GM18505 (cell line): Measurements from ENCODE around the gene DNAJC5.
"Not testable (repeated sequence)": the region's sequence is repeated elsewhere in the genome, so short reads cannot be mapped to it uniquely, and the experiment has no call there.

Experiments used
- ATAC-seq: cut with Tn5 transposase; IDR thresholded peaks from one replicate; pipeline ENCODE4 v1.9.1; 2021; ENCODE audit not compliant: unreplicated experiment
- POLR2A ChIP-seq: IDR thresholded peaks from 4 replicates; pipeline ENCODE4 v1.6.1; 2011; ENCODE audit warnings: borderline replicate concordance; ENCODE audit not compliant: insufficient read depth, insufficient read length; ENCODE audit errors: extremely low read depth

DNAJC5 gene

GRCh38 chr20:63868264-63868663, 26.7 kb upstream of the DNAJC5 start:
- no peak for ATAC-seq
- TF ChIP-seq POLR2A, result no peak

GRCh38 chr20:63873477-63873971, 21.4 kb upstream of the DNAJC5 start:
- TF ChIP-seq POLR2A, result no peak
- ATAC-seq, result no peak

- not testable (repeated sequence) for ATAC-seq
These were observed 20.7 kb upstream of the DNAJC5 start for GRCh38 chr20:63874241-63874640.

- no peak for TF ChIP-seq POLR2A
- ATAC-seq, result no peak
These were observed 18.4 kb upstream of the DNAJC5 start for GRCh38 chr20:63876489-63877036.

- TF ChIP-seq POLR2A, result no peak
- ATAC-seq, result no peak
These were observed 17.0 kb upstream of the DNAJC5 start for GRCh38 chr20:63877755-63878470.

- ATAC-seq, result no peak
- TF ChIP-seq POLR2A, result no peak
These were observed 15.8 kb upstream of the DNAJC5 start for GRCh38 chr20:63878899-63879663.

GRCh38 chr20:63880901-63881300, 14.0 kb upstream of the DNAJC5 start:
- not testable (repeated sequence) for ATAC-seq

GRCh38 chr20:63881451-63882226, 13.3 kb upstream of the DNAJC5 start:
- no peak for TF ChIP-seq POLR2A
- ATAC-seq, result no peak

GRCh38 chr20:63882257-63883200, 12.4 kb upstream of the DNAJC5 start:
- ATAC-seq, result no peak
- TF ChIP-seq POLR2A, result no peak

GRCh38 chr20:63883201-63883593, 11.7 kb upstream of the DNAJC5 start:
- no peak for ATAC-seq
- TF ChIP-seq POLR2A, result no peak

GRCh38 chr20:63884506-63885263, 10.2 kb upstream of the DNAJC5 start:
- no peak for TF ChIP-seq POLR2A
- ATAC-seq, result no peak
